ENCODE results near the gene GPRC5D. TPM values are rescaled to one million over a fixed set of nuclear protein-coding genes. Genes with fewer than 3 reads are reported as not detected.

GPRC5D gene
- total RNA-seq, 1 donor = not detected

GRCh38 chr12:12998248-12998647 is 46.3 kb upstream of the GPRC5D start:
- peak overlapping the region; percentile 2 for H3K4me3 ChIP-seq (ENCODE audit: low read depth, low read length)
- DNase-seq (ENCODE audit: low read depth) = no peak
- TF ChIP-seq CTCF (IDR thresholded peaks at IDR 0.05; ENCODE audit: insufficient read depth, low read depth, low read length) = no peak

GRCh38 chr12:12997734-12998133 is 45.8 kb upstream of the GPRC5D start:
- peak overlapping the region; percentile 2 for H3K4me3 ChIP-seq (ENCODE audit: low read depth, low read length)
- no peak for DNase-seq (ENCODE audit: low read depth)
- TF ChIP-seq CTCF (IDR thresholded peaks at IDR 0.05; ENCODE audit: insufficient read depth, low read depth, low read length) = no peak

GRCh38 chr12:12997156-12997555 is 45.2 kb upstream of the GPRC5D start:
- TF ChIP-seq CTCF (IDR thresholded peaks at IDR 0.05; ENCODE audit: insufficient read depth, low read depth, low read length) = no peak
- no peak for DNase-seq (ENCODE audit: low read depth)

GRCh38 chr12:12996209-12996608 is 44.2 kb upstream of the GPRC5D start:
- TF ChIP-seq CTCF (IDR thresholded peaks at IDR 0.05; ENCODE audit: insufficient read depth, low read depth, low read length) = no peak
- H3K4me3 ChIP-seq (ENCODE audit: low read depth, low read length) = no peak overlapping the region
- DNase-seq (ENCODE audit: low read depth) = no peak

More at GRCh38 chr12:12997156-12997555, 45.2 kb upstream of the GPRC5D start:
- no peak overlapping the region for H3K4me3 ChIP-seq (ENCODE audit: low read depth, low read length)

- no peak overlapping the region for H3K4me3 ChIP-seq (ENCODE audit: low read depth, low read length)
- no peak for TF ChIP-seq CTCF (IDR thresholded peaks at IDR 0.05; ENCODE audit: insufficient read depth, low read depth, low read length)
- no peak for DNase-seq (ENCODE audit: low read depth)
Observed at GRCh38 chr12:12995088-12995487, 43.1 kb upstream of the GPRC5D start.

GRCh38 chr12:12993367-12993766 is 41.4 kb upstream of the GPRC5D start:
- peak overlapping the region; percentile 59 for H3K4me3 ChIP-seq (ENCODE audit: low read depth, low read length)
- TF ChIP-seq CTCF (IDR thresholded peaks at IDR 0.05; ENCODE audit: insufficient read depth, low read depth, low read length) = no peak
- DNase-seq (ENCODE audit: low read depth) = no peak

GRCh38 chr12:12992418-12993130 is 40.6 kb upstream of the GPRC5D start:
- TF ChIP-seq CTCF (IDR thresholded peaks at IDR 0.05; ENCODE audit: insufficient read depth, low read depth, low read length) = no peak
- H3K4me3 ChIP-seq (ENCODE audit: low read depth, low read length) = peak overlapping the region; percentile 59
- peak; percentile 99 for DNase-seq (ENCODE audit: low read depth)
